NCI-H526 treated with DMSO at 0.1 percent for 48 hours (cell line): ENCODE data around the gene SUPT20H.

Source experiments
- DNase-seq: peaks from one replicate; lab custom pipeline; 2025; lab: John Stamatoyannopoulos, UW

The SUPT20H gene

DNA sequence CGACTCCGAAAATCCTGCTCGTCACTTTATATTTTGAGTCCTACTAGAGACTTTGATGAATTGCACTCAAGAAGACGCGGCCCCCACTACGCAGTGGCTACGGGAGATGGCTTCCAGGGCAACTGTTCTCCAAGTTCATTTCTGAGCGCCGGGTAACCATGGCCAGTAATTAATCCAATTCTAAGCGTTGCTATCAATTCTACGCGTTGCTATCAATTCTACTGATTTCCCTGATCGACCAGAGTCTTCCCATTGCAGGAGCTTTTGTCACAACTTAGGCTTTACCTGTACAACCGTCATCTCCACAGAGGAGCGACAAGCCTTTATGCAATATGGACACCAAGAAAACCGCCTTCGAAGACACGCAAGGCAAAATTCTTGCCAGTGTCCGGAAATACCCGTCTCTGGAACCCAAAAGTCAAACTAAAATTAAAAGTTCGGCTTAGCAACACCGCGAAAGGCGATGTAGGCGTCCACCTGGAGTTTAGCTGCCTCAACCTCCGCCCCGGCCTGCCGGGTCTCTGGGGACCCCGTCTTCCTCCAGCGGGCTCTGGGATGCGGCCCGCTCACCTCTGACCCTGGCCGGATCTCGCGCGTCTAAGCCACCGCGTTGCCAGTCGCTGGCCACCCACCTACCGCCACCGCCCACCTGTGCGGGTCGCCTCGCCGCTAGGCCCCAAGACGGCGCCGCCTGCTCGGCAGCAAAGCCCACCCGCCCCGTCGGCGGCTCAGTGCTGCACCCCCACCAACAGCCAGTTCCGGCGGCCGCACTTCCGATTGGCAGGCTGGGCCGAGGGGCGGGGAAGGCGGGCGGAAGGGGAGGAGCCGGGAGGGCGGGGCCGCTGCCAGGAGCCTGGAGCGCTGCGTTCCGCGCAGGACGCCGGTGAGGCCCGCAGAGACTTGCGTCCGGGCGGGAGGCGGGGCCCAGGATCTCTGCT is at the start of gene SUPT20H:
TSS of gene SUPT20H (minus strand) at position 779 of the 938 bp plus-strand sequence. CDS start 8,198 bp downstream, outside the sequence.
- peak; percentile 88 for DNase-seq

GRCh38 chr13:37109051-37109678 is 49.7 kb upstream of the SUPT20H start:
- DNase-seq = peak; percentile 17

DNA sequence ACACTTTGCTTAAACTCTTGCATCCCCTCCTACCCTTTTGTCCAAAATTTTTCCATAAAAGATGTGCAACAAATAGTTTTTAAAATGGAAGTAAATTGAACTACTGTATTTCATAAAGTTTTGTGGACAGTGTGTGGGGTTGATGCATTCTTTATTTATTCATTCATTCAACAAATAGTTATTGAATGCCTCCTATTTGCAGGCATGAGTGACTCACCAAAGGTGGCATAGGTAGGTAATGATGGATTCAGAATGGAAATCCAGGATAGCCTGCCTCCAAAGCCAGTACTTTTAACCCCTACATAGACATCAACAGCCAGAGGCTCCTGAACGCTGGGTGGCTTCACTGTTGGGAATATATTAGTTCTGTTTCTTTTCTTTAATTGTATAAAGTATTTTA is 48.4 kb upstream of the SUPT20H start:
- no peak for DNase-seq

DNA sequence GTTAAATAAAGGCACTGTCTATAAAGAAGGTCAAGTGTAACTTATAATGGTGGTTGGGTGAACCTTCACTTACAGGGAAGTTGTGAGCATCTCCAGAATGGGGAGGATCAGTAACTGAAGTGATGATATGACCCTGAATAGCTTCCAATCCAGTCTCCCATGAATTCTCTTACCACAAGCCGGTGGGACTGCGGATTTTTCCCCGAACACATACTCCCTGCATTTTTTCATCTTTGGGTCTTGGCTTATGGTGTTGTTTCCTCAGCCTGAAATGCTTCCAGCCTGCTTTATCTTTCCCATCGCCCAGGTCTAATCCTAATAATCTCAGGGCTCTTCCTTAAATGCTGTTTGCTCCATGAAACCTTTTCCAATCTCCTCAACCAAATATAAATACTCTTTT is 48.0 kb upstream of the SUPT20H start:
- DNase-seq = no peak

DNA sequence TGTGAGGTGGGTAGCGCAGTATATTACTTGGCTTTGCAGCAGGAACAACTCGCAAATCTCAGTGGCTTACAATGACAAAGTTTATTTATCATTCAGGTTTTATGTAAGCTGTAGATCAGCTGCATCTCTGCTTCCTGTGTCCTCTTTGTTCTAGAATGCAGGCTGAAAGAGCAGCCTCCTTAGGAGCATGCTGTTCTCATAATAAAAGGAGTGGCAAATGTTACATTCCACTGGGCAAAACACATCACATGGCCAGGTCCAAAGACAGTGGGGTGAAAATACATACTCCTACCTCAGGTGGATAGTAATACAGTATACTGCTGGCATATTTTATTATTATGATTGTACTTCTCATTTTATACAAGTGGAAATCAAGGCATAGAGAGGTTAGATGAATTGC is 47.2 kb upstream of the SUPT20H start:
- no peak for DNase-seq

DNA sequence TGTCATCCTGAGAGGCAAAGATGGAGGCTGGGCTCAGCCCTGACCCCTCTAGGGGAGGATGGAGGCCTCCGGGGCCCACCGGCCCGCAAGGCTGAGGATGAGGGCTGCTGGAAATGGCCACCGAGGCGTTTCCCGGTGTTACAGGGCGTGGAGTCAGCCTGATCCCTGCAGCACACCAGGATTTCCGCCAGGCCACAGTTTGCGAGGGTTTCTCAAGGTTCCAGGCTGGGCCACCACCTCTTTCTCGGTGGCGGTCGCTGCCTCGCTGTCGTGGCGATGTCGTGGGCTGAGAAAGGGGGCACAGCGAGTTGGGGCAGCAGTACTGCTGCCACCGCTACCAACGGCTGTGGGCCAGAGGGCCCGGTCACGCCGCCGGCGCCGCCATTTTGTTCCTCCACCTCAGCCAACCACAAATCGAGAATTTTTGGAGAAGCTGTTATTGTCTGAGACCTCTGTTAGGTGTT is 45.8 kb upstream of the SUPT20H start, which contains the start of gene CSNK1A1L:
TSS of gene CSNK1A1L (minus strand) at position 414 of the 464 bp plus-strand sequence. CDS start at position 6, 408 bp downstream.
- no peak for DNase-seq

DNA sequence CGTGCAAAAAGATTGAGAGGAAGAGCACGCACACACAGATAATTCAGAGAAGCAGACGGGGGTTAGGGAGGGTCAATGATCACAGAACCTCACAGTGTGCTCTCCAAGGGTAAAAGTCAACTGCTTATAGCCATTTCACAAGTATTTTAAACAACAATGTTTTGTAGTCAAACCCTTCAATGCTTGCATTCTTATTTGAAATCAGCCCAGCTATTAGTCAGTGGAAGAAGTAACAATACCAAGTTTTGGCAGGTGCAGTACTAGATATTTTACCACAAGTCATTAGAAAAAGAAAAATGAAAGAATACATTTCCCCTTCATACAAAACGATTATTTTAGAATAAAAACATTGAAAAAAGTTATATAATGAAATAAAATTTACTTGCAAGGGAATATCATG is 43.4 kb upstream of the SUPT20H start:
- no peak for DNase-seq

DNA sequence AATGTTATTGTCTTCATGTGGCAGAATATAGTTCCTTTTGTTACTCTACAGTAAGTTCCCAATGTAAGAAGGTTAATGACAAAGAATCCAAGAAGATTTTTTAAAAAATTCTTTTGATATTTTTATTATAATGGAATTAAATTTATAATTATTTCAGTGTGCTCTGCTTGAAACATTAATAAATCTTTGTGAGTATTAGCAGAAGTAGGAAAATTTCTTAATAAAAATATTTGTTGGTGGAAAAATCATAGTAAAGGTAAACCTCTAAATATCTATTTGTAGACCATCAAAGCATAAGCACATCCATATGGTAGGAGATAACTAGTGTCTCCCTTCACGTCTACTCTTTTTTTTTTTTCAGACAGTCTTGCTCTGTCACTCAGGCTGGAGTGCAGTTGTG is 41.7 kb upstream of the SUPT20H start:
- no peak for DNase-seq

GRCh38 chr13:37100731-37101130 is 41.2 kb upstream of the SUPT20H start:
- DNase-seq = no peak

DNA sequence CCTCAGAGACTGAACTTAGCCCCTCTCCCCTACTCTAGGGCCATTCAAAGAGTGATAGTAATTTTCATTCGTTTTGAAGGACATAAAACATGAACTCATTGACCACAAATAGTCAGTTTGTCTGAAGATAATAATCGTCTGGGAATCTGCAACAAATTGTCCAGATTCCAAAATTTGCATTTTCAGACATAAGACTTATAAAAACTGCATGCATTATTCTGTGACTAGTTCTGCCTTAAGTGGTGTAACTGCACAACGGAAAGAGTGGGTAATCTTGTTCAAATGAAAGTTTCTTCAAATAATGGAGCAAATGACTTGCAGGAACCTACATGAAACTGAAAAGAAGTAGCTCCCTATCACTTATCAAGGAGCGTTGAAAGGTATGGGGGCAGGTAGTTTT is 37.6 kb upstream of the SUPT20H start:
- DNase-seq = no peak

- DNase-seq = no peak
Observed at GRCh38 chr13:37094840-37095239, 35.4 kb upstream of the SUPT20H start.

DNA sequence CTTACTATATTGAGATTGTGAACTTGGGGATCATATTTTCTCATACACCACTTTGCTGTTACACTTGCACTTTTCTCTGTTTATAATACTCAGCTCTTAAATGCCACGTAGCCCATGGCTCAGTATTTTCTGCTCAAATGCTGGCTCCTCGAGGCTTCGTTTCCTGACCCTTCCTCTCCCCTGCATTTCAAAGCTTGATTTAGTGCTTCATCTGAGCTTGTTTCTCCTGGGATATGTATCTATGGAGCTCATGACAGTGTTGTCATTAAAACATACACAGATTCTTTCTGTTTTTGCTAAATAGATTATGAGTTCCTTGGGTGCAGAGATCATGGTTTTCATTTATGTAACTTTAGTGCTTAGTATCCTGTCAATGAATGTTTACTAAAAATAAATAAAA is 34.6 kb upstream of the SUPT20H start:
- DNase-seq = no peak

DNA sequence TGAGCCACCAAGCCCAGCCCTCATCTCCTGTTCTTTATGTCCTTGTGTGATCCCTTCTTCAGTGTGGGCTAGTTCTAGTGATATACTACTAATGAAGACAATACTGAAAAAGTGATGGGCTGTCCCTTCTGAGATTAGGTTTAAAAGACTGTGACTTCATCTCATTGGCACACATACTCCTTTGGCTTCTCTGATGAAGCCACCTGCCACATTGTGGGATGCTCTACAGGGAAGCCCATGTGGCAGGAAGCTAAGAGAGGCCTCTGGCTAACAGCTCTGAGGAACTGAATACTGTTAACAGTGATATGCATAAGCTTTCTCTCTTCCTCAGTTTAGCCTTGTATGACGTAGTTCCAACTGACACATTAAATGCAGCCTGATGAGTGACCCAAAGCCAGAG is 32.3 kb upstream of the SUPT20H start:
- DNase-seq = no peak

DNA sequence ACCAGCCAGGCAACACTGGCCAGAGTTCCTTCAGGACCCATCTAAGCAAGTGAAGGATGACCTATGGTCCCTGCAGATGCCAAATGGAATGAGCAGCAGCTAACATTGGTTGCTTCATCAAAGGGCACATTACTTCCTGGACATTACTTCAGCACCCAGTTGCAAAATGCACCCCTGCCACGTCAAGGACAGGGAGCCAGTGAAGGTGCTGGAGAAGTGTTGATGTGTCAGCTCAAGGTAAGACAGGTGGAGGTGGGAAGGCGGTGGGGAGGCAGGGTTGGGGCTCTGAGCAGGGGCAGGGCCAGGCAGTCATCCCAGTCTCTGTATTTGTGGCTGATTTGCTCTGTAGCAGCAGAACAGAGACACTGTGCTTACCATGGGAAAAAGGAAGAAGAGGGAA is 31.4 kb upstream of the SUPT20H start:
- DNase-seq = no peak

GRCh38 chr13:37089495-37089894 is 30.0 kb upstream of the SUPT20H start:
- DNase-seq = no peak

- no peak for DNase-seq
Observed at GRCh38 chr13:37087486-37087885, 28.0 kb upstream of the SUPT20H start.

DNA sequence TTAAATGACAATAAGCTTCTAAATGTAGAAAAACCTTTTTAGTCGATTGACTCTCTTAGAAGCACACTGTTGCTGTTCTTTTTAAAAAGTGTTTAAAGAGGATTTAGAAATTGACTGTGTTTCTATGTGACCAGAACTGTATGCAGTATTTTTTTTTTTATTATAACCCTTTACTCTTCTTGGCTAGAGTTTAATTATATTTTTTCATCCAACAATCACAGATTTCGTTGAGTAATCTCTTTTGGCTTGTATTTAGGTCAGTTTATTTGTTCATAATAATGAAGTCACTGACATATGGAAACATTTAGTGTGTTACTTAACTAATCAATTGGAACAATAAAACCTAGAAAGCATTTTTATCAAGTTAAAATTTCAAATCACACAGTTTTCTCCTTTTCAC is 26.1 kb upstream of the SUPT20H start:
- no peak for DNase-seq

DNA sequence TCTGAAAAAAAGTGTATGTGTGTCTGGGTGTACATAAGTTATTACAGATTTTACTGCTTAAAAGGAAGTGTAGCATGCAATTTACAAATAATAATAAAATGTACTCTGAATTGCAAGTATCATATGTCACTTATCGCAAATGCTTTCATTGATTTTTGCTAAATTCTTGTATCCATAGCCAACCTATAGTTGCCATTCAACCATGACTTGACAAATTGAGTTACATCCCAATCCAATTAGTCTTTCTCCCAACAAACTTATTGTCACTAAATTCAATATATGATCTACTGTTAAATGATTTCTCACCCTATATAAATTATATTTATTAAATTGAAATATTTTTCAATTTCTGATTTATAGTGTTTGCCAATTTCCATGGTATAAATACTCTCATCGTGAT is 17.3 kb upstream of the SUPT20H start:
- no peak for DNase-seq

DNA sequence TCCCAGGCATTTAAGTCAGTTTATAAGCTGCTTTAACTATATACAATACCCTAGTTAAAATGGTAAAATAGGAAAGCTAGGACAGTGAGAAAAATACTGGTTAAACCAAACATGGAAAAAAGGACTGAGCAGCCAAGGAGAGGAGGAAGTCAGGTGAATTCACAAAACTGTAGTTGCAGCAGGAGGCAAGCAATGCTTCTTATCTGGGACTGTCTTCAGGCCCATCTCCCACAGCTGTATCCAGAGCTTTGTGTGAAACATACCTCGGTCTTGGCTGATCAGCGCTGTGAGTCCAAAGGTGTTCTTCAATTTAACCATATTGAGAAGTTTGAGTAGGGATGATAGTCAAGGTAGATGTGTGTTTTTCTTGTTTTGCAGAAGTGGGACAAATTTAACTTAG is 15.7 kb upstream of the SUPT20H start:
- DNase-seq = no peak

- peak; percentile 18 for DNase-seq
Observed at GRCh38 chr13:37074703-37075102, 15.2 kb upstream of the SUPT20H start.

- DNase-seq = no peak
Observed at GRCh38 chr13:37072024-37072423, 12.5 kb upstream of the SUPT20H start.

GRCh38 chr13:37070956-37071355 is 11.5 kb upstream of the SUPT20H start:
- DNase-seq = no peak

GRCh38 chr13:37070145-37070695 is 10.7 kb upstream of the SUPT20H start:
- no peak for DNase-seq
